NB4 (cell line): ENCODE results near the gene COL6A3.

Experiments
- DNase-seq: peaks from one replicate; pipeline ENCODE4 v3.0.0; 2010; ENCODE audit warnings: low read depth
- H3K4me3 ChIP-seq: one replicate; pipeline ENCODE4 v1.5.1; 2011; ENCODE audit warnings: mild to moderate bottlenecking, low read depth, low read length, moderate library complexity
- MYC ChIP-seq: IDR thresholded peaks from 2 replicates; pipeline ENCODE4 v1.6.1; 2011; ENCODE audit warnings: low read depth, low read length
- POLR2A ChIP-seq: IDR thresholded peaks from 2 replicates; pipeline ENCODE4 v1.6.1; 2011; ENCODE audit warnings: mild to moderate bottlenecking; ENCODE audit not compliant: insufficient read length; ENCODE audit errors: extremely low read depth
- TF ChIP-seq, protein P1 (sequence below): IDR thresholded peaks from one replicate; pipeline ENCODE4 v1.5.1; 2012; ENCODE audit warnings: low read depth, low read length
- TF ChIP-seq, protein P2 (sequence below): IDR thresholded peaks from 2 replicates; pipeline ENCODE4 v1.6.1; 2011; ENCODE audit warnings: low read depth, low read length

COL6A3 gene

DNA sequence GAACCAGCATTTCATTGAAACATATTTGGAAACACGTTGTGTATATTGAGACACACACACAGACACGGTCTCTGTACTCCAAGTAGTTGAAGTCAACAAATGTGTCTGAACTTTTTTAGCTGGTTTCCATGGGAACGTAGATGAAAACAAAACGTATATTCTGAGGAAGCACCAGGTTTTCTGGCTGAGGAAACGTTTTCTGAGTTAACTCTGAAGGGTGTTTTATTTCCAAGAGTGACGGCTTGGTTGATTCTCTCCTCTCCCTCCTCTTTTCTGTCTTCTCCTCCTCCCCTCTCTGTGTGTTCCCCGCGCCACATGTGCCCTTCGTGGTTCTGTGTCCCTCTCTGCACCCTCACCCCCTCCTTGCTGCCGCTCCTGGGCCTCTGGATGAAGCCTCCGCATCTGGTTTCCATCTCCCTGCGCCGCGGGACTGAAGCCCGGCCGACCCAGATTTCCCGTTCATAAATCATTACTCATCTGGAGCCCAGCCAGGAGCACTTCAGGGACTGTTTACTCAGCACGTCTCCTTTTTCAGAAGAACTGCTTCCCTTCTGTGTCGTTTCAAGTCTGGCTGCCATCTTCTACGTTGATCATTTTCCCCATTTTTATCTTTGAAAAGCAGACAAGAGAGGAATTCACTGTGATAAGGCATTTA is 122.7 kb downstream of the COL6A3 start:
- TF ChIP-seq MYC, result no peak
- TF ChIP-seq, protein P1, sequence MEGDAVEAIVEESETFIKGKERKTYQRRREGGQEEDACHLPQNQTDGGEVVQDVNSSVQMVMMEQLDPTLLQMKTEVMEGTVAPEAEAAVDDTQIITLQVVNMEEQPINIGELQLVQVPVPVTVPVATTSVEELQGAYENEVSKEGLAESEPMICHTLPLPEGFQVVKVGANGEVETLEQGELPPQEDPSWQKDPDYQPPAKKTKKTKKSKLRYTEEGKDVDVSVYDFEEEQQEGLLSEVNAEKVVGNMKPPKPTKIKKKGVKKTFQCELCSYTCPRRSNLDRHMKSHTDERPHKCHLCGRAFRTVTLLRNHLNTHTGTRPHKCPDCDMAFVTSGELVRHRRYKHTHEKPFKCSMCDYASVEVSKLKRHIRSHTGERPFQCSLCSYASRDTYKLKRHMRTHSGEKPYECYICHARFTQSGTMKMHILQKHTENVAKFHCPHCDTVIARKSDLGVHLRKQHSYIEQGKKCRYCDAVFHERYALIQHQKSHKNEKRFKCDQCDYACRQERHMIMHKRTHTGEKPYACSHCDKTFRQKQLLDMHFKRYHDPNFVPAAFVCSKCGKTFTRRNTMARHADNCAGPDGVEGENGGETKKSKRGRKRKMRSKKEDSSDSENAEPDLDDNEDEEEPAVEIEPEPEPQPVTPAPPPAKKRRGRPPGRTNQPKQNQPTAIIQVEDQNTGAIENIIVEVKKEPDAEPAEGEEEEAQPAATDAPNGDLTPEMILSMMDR, result no peak
- TF ChIP-seq, protein P2, sequence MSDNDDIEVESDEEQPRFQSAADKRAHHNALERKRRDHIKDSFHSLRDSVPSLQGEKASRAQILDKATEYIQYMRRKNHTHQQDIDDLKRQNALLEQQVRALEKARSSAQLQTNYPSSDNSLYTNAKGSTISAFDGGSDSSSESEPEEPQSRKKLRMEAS, result no peak
- TF ChIP-seq POLR2A, result no peak
- no peak for DNase-seq
- no peak overlapping the region for H3K4me3 ChIP-seq

DNA sequence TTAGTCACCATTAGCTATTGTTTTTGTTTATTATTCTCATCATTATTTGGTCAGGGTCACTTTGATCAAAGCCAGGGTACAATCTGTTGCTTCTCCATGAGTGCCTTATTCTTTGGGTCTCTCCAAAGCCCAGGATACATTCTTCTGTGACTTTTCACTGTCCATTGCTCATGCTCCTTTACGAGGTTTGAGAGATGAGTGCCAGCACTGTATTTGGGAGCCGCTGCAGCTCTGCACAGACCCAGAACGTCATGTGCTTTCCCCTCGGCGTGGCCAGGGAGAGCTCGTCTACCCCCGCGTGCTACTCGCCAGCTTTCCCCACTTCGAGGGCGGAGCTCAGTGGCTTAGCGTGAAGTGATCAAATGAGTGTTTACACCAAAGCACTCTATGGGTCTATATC is 123.7 kb downstream of the COL6A3 start:
- DNase-seq, result no peak
- no peak for TF ChIP-seq MYC
- no peak for TF ChIP-seq POLR2A
- TF ChIP-seq, protein P2, result no peak
- TF ChIP-seq, protein P1, result no peak
- H3K4me3 ChIP-seq, result no peak overlapping the region

DNA sequence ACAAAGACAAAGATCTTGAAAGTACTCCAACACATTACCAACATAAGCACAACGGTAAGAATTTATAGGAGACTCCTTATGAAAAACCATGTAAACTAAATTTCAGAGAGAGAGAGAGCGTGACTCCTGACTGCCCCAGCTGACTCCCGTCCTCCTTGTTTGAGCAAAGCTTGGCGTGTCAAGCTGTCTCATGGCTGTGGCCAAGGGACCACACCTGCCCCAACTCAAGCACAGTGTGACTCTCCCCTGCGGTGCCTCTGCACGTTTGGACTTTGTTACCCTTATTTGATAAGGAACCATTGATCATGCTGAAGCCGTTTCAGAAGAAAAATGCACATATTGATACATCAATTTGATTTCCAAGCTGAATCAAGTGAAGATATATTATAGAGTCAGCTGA is 124.8 kb downstream of the COL6A3 start:
- TF ChIP-seq, protein P1, result no peak
- TF ChIP-seq POLR2A (no peak), MYC (no peak)
- TF ChIP-seq, protein P2, result no peak
- no peak for DNase-seq
- no peak overlapping the region for H3K4me3 ChIP-seq

GRCh38 chr2:237287872-237288271 is 126.1 kb downstream of the COL6A3 start:
- no peak overlapping the region for H3K4me3 ChIP-seq

GRCh38 chr2:237283131-237283928 is 130.6 kb downstream of the COL6A3 start:
- no peak overlapping the region for H3K4me3 ChIP-seq
- no peak for DNase-seq
- TF ChIP-seq, protein P2, result no peak
- TF ChIP-seq POLR2A (no peak), MYC (no peak)
- TF ChIP-seq, protein P1, result no peak

More at GRCh38 chr2:237287872-237288271, 126.1 kb downstream of the COL6A3 start:
- DNase-seq, result no peak
- TF ChIP-seq, protein P2, result no peak
- TF ChIP-seq POLR2A (no peak), MYC (no peak)
- TF ChIP-seq, protein P1, result no peak
